Pulmonary artery endothelial cell (primary cell): ENCODE data around the gene SRSF12. TPM values are rescaled to one million over a fixed set of nuclear protein-coding genes. Genes with fewer than 3 reads are reported as not detected.

Experiments
- total RNA-seq: library from RNA; depleted of rRNA; stranded (reverse); fragments of >200 nt; gene quantifications from 2 replicates; pipeline ENCODE4 v1.2.3, GENCODE V29; 2014

Gene SRSF12
- total RNA-seq, 1 donor from 2014 or later = 0.46 TPM

Other genes with a start within 250 kb of the SRSF12 start
- 14.8 and 23.3 TPM in 2 replicates for gene RNGTT, start 154.5 kb downstream of the SRSF12 start, total RNA-seq
- 49.1 and 49.5 TPM in 2 replicates for gene PNRC1, start 37.3 kb downstream of the SRSF12 start, total RNA-seq
- 14.3 and 23.2 TPM in 2 replicates for gene PM20D2, start 28.0 kb upstream of the SRSF12 start, total RNA-seq
- gene GABRR1, start 99.3 kb upstream of the SRSF12 start, total RNA-seq = not detected in 2 replicates
- gene GABRR2, start 197.2 kb upstream of the SRSF12 start, total RNA-seq = 0.40 and 0.46 TPM in 2 replicates
- gene UBE2J1, start 234.7 kb upstream of the SRSF12 start, total RNA-seq = 65.0 and 66.7 TPM in 2 replicates